ENCODE data around the gene F2R.

The F2R gene

DNA sequence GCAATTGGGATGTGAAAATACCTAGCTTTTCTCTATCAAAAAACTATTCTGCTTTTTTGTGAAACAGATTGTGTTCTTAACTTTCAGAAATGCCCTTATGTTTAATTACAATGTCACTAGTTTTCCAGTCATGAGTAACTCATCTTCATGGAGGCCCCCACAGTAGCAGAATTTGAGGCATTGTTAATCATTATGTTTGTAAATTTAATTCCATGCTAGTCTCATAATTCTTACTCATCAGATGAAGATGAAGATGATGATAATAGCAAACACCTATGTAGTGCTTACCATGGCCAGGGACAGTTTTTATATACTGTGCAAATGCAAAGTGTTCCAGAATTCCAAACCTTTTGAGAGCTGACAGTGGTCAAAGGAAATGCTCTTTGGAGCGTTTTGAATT is 27.7 kb upstream of the F2R start:
- no peak overlapping the region for H2BK12ac ChIP-seq (ENCODE audit: low read length)
- H3K9me3 ChIP-seq (replicated peaks in 1 of 2; ENCODE audit: control insufficient read depth in 2 of 2, insufficient read depth in 1 of 2, low read depth in 1 of 2, low read length in 2 of 2) = no peaks in the 10 kb centered on the region
- H3K27me3 ChIP-seq (ENCODE audit: control insufficient read depth in 3 of 3, insufficient read depth in 3 of 3, low read depth in 1 of 3, low read length in 3 of 3) = no peaks in the 10 kb centered on the region
- no peak for DNase-seq (ENCODE audit: low spot score)
- no peak overlapping the region for H3K14ac ChIP-seq (ENCODE audit: low read length)
- H3K23ac ChIP-seq (ENCODE audit: low read depth, low read length, poor library complexity) = no peak overlapping the region
- H3K4me3 ChIP-seq (ENCODE audit: low read length in 2 of 2) = no peak overlapping the region
- H2BK15ac ChIP-seq (ENCODE audit: low read length) = no peak overlapping the region
- H2AK5ac ChIP-seq (ENCODE audit: low read depth, low read length) = no peak overlapping the region
- H3K4me2 ChIP-seq (ENCODE audit: insufficient read depth, low read length, poor library complexity, severe bottlenecking) = no peak overlapping the region
- no peak overlapping the region for H3K18ac ChIP-seq (ENCODE audit: low read length)
- no peak overlapping the region for H2BK120ac ChIP-seq (ENCODE audit: low read depth, low read length)
- H3K27ac ChIP-seq (replicated peaks; ENCODE audit: low read length) = no peak overlapping the region
- no peak overlapping the region for H3K9ac ChIP-seq (ENCODE audit: low read depth, low read length, poor library complexity)
- H4K8ac ChIP-seq (ENCODE audit: low read depth, low read length) = no peak overlapping the region
- no peaks in the 10 kb centered on the region for H3K79me1 ChIP-seq (ENCODE audit: low read depth, low read length)
- H3K4ac ChIP-seq (ENCODE audit: low read length) = no peak overlapping the region
- WGBS, 2 donors (ENCODE audit: extremely low coverage in 2 of 2, insufficient read length in 2 of 2, insufficient replicate concordance in 1 of 2) = no CpG with 5 or more reads among the region's 1 CpG
- no peak overlapping the region for H4K91ac ChIP-seq (ENCODE audit: low read depth, low read length, poor library complexity)
- no peak overlapping the region for H2BK5ac ChIP-seq (ENCODE audit: low read length)
- no peak overlapping the region for H2AFZ ChIP-seq (ENCODE audit: low read length)
- peaks cover 2 to 5% of the 10 kb centered on the region in 2 donors for H3K4me1 ChIP-seq (ENCODE audit: control insufficient read depth in 2 of 2, insufficient read depth in 1 of 2, low read depth in 1 of 2, low read length in 2 of 2)
- H3K36me3 ChIP-seq (replicated peaks in 1 of 2; ENCODE audit: control insufficient read depth in 2 of 2, insufficient read depth in 2 of 2, low read length in 2 of 2) = peaks cover 0 to 37% of the 10 kb centered on the region in 2 donors

DNA sequence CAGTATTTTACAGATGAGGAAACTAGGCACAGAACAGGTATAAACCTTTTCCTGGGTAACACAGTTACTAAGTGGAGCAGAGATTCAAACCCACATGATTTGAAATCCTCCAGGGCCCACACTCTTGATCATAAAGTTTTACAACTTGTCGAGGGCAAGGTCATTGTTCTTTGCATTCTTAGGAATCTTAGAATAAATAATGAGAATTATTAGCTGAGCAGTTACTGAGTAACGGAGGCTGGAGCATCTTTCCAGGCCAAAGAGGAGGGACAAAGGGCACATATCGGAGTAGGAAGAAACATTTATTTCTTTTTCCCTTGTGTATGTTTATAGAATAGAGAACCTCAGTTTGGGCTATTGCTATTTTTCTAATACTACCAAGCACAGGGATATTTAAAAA is 27.1 kb upstream of the F2R start:
- Histone ChIP-seq H3K4ac (ENCODE audit: low read length) (no peak overlapping the region), H2AFZ (ENCODE audit: low read length) (no peak overlapping the region), H3K9ac (ENCODE audit: low read depth, low read length, poor library complexity) (no peak overlapping the region), H3K4me3 (ENCODE audit: low read length in 2 of 2) (no peak overlapping the region), H3K4me1 (ENCODE audit: control insufficient read depth in 2 of 2, insufficient read depth in 1 of 2, low read depth in 1 of 2, low read length in 2 of 2) (peaks cover 2 to 5% of the 10 kb centered on the region in 2 donors), H2AK5ac (ENCODE audit: low read depth, low read length) (no peak overlapping the region), H3K4me2 (ENCODE audit: insufficient read depth, low read length, poor library complexity, severe bottlenecking) (no peak overlapping the region), H3K18ac (ENCODE audit: low read length) (no peak overlapping the region), H4K91ac (ENCODE audit: low read depth, low read length, poor library complexity) (no peak overlapping the region), H3K9me3 (replicated peaks in 1 of 2; ENCODE audit: control insufficient read depth in 2 of 2, insufficient read depth in 1 of 2, low read depth in 1 of 2, low read length in 2 of 2) (no peaks in the 10 kb centered on the region), H3K23ac (ENCODE audit: low read depth, low read length, poor library complexity) (no peak overlapping the region), H3K27me3 (ENCODE audit: control insufficient read depth in 3 of 3, insufficient read depth in 3 of 3, low read depth in 1 of 3, low read length in 3 of 3) (no peaks in the 10 kb centered on the region), H3K79me1 (ENCODE audit: low read depth, low read length) (no peaks in the 10 kb centered on the region), H3K36me3 (replicated peaks in 1 of 2; ENCODE audit: control insufficient read depth in 2 of 2, insufficient read depth in 2 of 2, low read length in 2 of 2) (peaks cover 0 to 40% of the 10 kb centered on the region in 2 donors), H2BK12ac (ENCODE audit: low read length) (no peak overlapping the region), H2BK5ac (ENCODE audit: low read length) (no peak overlapping the region), H3K27ac (replicated peaks; ENCODE audit: low read length) (no peak overlapping the region), H2BK120ac (ENCODE audit: low read depth, low read length) (no peak overlapping the region), H2BK15ac (ENCODE audit: low read length) (no peak overlapping the region), H3K14ac (ENCODE audit: low read length) (no peak overlapping the region), H4K8ac (ENCODE audit: low read depth, low read length) (no peak overlapping the region)
- no peak for DNase-seq (ENCODE audit: low spot score)
- no CpG with 5 or more reads among the region's 3 CpGs for WGBS, 2 donors (ENCODE audit: extremely low coverage in 2 of 2, insufficient read length in 2 of 2, insufficient replicate concordance in 1 of 2)

DNA sequence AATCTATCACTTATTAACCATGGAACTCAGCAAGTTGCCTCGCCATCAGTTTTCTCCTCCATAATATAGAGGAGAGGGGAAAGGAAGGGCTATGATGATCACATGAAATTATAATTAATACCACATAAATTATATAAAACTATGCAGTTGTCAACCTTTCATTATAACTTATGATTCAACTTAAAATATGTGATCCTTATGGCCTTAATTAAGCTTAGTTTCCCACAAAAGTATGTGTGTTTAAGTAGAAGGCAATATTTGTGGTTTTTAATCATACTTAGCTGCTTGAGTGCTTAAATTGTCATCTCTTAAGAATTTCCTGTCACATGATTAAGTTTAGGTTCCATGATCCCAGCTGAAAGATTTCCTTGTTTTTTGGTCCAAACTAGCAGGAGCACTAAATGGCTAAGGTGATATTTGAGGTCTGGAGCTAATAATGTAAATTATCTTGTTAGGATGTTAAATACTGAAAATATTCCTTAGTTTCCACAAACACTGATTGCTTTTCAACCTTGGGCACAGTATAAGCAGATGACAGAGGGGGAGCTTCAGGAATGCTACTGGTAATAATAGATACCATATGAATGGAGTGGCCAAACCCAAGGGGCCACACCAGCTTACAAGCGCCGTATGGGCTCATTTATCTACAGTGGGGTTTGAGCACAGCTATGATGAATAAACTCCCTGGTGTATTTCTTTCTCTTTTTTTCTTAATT is 26.4 kb upstream of the F2R start:
- no peak for DNase-seq (ENCODE audit: low spot score)
- Histone ChIP-seq H3K27me3 (ENCODE audit: control insufficient read depth in 3 of 3, insufficient read depth in 3 of 3, low read depth in 1 of 3, low read length in 3 of 3) (no peaks in the 10 kb centered on the region), H3K27ac (replicated peaks; ENCODE audit: low read length) (no peak overlapping the region), H3K18ac (ENCODE audit: low read length) (no peak overlapping the region), H3K4ac (ENCODE audit: low read length) (no peak overlapping the region), H4K91ac (ENCODE audit: low read depth, low read length, poor library complexity) (no peak overlapping the region), H2AFZ (ENCODE audit: low read length) (no peak overlapping the region), H3K4me3 (ENCODE audit: low read length in 2 of 2) (no peak overlapping the region), H3K4me1 (ENCODE audit: control insufficient read depth in 2 of 2, insufficient read depth in 1 of 2, low read depth in 1 of 2, low read length in 2 of 2) (peaks cover 2 to 5% of the 10 kb centered on the region in 2 donors), H3K9me3 (replicated peaks in 1 of 2; ENCODE audit: control insufficient read depth in 2 of 2, insufficient read depth in 1 of 2, low read depth in 1 of 2, low read length in 2 of 2) (no peaks in the 10 kb centered on the region), H3K79me1 (ENCODE audit: low read depth, low read length) (no peaks in the 10 kb centered on the region), H4K8ac (ENCODE audit: low read depth, low read length) (no peak overlapping the region), H2BK12ac (ENCODE audit: low read length) (no peak overlapping the region), H3K14ac (ENCODE audit: low read length) (no peak overlapping the region), H2BK5ac (ENCODE audit: low read length) (no peak overlapping the region), H3K9ac (ENCODE audit: low read depth, low read length, poor library complexity) (no peak overlapping the region), H2BK120ac (ENCODE audit: low read depth, low read length) (no peak overlapping the region), H3K4me2 (ENCODE audit: insufficient read depth, low read length, poor library complexity, severe bottlenecking) (no peak overlapping the region), H3K23ac (ENCODE audit: low read depth, low read length, poor library complexity) (no peak overlapping the region), H2AK5ac (ENCODE audit: low read depth, low read length) (no peak overlapping the region), H2BK15ac (ENCODE audit: low read length) (no peak overlapping the region), H3K36me3 (replicated peaks in 1 of 2; ENCODE audit: control insufficient read depth in 2 of 2, insufficient read depth in 2 of 2, low read length in 2 of 2) (peaks cover 0 to 37% of the 10 kb centered on the region in 2 donors)
- WGBS, 2 donors (ENCODE audit: extremely low coverage in 2 of 2, insufficient read length in 2 of 2, insufficient replicate concordance in 1 of 2) = no CpG with 5 or more reads among the region's 3 CpGs

- Histone ChIP-seq H3K4me1 (ENCODE audit: control insufficient read depth in 2 of 2, insufficient read depth in 1 of 2, low read depth in 1 of 2, low read length in 2 of 2) (peaks cover 2 to 5% of the 10 kb centered on the region in 2 donors), H2BK5ac (ENCODE audit: low read length) (no peak overlapping the region), H3K23ac (ENCODE audit: low read depth, low read length, poor library complexity) (no peak overlapping the region), H2AK5ac (ENCODE audit: low read depth, low read length) (no peak overlapping the region), H2BK12ac (ENCODE audit: low read length) (no peak overlapping the region), H4K8ac (ENCODE audit: low read depth, low read length) (no peak overlapping the region), H3K27ac (replicated peaks; ENCODE audit: low read length) (no peak overlapping the region), H3K79me1 (ENCODE audit: low read depth, low read length) (no peaks in the 10 kb centered on the region), H2AFZ (ENCODE audit: low read length) (no peak overlapping the region), H3K14ac (ENCODE audit: low read length) (no peak overlapping the region), H3K4ac (ENCODE audit: low read length) (no peak overlapping the region), H3K36me3 (replicated peaks in 1 of 2; ENCODE audit: control insufficient read depth in 2 of 2, insufficient read depth in 2 of 2, low read length in 2 of 2) (peaks cover 0 to 39% of the 10 kb centered on the region in 2 donors), H3K18ac (ENCODE audit: low read length) (no peak overlapping the region), H3K9me3 (replicated peaks in 1 of 2; ENCODE audit: control insufficient read depth in 2 of 2, insufficient read depth in 1 of 2, low read depth in 1 of 2, low read length in 2 of 2) (no peaks in the 10 kb centered on the region), H3K4me3 (ENCODE audit: low read length in 2 of 2) (no peak overlapping the region), H2BK15ac (ENCODE audit: low read length) (no peak overlapping the region), H2BK120ac (ENCODE audit: low read depth, low read length) (no peak overlapping the region), H3K27me3 (ENCODE audit: control insufficient read depth in 3 of 3, insufficient read depth in 3 of 3, low read depth in 1 of 3, low read length in 3 of 3) (no peaks in the 10 kb centered on the region), H3K9ac (ENCODE audit: low read depth, low read length, poor library complexity) (no peak overlapping the region), H3K4me2 (ENCODE audit: insufficient read depth, low read length, poor library complexity, severe bottlenecking) (no peak overlapping the region), H4K91ac (ENCODE audit: low read depth, low read length, poor library complexity) (no peak overlapping the region)
- no peak for DNase-seq (ENCODE audit: low spot score)
- no CpG with 5 or more reads among the region's 3 CpGs for WGBS, 2 donors (ENCODE audit: extremely low coverage in 2 of 2, insufficient read length in 2 of 2, insufficient replicate concordance in 1 of 2)
Measured at GRCh38 chr5:76690037-76690679, 25.8 kb upstream of the F2R start.
